ENCODE results near the gene RNF40.

DNA sequence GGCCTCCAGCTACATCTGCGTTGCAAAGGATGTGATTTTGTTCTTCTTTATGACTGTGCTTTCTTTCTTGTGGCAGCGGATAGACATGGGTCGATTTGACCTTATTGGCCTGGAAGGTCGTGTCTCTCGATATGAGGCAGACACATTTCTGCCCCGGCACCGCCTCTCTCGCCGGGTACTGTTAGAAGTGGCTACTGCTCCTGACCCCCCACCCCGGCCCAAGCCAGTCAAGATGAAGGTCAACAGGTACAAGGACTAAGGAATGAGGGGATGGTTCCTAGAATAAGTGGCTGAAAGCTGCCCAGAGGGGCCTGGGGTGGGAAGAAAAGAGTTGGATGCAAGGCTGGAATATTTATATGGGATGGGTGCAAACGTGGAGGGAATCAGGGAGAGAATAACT, 42.0 kb upstream of the RNF40 start:
- no peak for TF ChIP-seq POLR2A (IDR thresholded peaks at IDR 0.05; ENCODE audit: low read length)
- no peak for TF ChIP-seq GATA1 (IDR thresholded peaks at IDR 0.05; ENCODE audit: low read depth, low read length)

Measured in erythroblast (primary cell).